ENCODE results near the gene MLKL.

Gene MLKL

DNA sequence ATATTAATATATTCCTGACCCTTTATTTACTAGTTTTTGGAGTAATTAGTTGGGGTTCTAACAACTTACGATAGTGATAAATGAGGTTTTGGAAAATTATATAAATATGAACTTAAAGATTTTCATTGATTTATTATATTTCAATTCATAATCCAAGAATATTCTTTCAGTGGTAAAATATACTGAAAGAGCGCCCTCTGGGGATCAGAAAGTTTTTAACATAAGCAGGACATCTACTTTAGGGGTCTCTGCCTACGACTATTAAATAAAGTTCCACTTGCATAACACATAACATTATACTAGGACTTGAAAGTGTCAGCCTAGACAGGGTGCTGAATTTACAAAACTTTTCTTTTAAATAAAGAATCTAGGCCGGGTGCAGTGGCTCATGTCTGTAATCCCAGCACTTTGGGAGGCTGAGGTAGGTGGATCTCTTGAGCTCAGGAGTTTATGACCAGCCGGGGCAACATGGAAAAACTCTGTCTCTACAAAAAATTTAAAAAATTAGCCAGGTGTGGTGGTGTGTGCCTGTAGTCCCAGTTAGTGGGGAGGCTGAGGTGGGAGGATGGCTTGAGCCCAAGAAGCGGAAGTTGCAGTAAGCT lies 49.6 kb downstream of the MLKL start:
- no peak for DNase-seq (ENCODE audit: low read depth)

DNA sequence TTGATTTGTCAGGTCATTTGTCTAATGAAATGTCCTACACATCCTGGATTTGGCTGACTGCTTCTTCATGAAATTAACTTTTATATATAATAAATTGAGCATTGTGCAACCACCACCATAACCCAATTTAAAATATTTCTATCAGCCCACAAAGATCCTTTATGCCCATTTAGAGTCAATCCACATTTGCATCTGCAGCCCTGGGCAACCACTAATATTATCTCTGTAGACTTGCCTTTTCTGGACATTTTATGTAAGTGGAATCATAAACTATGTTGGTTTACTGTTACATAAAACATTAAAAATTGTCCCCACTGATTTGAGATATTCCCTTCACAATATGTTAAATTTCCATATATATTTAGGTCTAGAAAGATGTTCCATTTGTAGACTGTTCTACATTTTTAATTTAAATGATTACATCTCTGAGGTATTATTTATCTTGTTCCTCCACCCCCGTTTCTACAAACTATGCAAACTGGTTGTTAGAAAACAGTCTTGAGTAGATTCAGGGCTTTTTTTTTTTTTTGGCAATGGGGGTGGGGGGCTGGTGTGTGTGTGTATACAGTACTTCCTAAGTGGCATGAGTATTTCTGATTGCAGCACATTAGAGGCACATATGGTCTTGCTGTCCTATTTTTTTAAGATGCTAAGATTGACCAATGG lies 50.7 kb downstream of the MLKL start:
- DNase-seq (ENCODE audit: low read depth), result no peak

DNA sequence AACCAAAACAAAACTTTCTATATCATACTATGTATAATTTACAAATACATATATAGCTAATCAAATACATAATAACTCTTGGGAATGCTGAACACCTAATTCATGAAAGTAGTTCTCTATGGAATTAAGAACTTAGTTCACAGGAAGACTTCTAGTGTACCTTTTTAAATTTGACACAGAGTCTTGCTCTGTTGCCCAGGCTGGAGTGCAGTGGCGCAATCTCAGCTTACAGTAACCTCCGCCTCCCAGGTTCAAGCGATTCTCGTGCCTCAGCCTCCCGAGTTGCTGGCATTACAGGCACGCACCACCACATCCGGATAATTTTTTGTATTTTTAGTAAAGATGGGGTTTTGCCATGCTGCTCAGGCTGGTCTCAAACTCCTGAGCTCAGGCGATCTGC lies 58.7 kb downstream of the MLKL start:
- DNase-seq (ENCODE audit: low read depth), result no peak

DNA sequence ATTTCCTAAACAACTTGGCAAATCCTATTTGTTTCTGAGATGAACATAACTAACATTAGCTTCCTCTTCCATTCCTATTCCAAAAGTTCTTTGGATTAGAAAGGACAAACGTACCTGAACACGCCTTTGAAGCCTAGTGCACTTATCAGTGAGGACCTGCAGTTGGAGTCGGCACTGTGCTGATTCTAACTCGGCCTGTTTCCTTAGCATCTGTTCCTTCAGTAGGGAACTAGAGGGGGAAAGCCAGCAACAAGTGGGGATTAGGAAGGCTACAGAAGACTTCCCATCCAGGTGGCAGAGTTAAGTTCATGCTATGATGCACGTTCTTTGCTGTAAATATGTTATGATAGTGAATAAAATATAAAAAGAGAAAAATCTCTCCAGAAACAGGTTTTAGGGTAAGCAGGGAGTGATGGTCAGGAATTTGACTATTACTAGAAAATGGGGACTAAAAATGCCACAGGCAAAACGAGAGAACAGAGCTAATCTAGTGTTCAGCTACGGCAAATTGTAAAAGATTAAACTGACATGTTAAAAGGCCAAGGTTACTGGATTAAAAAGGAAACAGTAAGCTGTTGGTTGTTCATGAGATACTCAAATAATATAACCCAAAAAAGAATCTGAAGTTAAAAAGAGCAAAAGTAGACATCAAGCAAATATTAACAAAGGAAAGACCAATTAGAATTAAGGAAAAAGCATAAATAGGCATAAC lies 62.8 kb downstream of the MLKL start:
- no peak for DNase-seq (ENCODE audit: low read depth)

DNA sequence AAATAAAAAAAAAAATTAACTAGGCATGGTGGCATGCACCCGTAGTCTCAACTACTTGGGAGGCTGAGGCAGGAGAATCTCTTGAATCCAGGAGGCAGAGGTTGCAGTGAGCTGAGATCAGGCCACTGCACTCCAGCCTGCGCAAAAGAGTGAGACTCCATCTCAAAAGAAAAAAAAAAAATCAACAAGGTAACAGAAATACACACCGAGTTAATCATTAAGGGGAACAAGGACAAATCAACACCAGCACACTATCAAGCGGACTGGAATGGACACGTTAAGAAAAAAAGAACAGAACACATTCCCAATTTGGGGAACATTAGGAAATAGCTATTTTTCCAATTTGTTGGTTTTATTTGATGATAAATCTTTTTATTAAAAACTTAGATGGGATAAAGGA lies 65.4 kb downstream of the MLKL start:
- DNase-seq (ENCODE audit: low read depth), result no peak

DNA sequence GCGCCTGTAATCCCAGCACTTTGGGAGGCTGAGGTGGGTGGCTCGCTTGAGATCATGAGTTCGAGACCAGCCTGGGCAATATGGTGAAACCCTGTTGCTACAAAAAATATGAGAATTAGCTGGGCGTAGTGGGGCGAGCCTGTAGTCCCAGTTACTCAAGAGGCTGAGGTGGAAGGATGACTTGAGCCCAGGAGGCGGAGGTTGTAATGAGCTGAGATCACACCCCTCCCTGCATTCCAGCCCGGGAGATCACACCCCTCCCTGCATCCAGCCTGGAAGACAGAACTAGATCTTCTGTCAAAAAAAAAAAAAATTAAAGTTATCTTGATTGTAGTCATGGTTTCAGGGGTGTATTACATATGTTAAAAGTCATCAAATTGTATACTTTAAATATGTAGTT lies 67.0 kb downstream of the MLKL start:
- DNase-seq (ENCODE audit: low read depth), result no peak

DNA sequence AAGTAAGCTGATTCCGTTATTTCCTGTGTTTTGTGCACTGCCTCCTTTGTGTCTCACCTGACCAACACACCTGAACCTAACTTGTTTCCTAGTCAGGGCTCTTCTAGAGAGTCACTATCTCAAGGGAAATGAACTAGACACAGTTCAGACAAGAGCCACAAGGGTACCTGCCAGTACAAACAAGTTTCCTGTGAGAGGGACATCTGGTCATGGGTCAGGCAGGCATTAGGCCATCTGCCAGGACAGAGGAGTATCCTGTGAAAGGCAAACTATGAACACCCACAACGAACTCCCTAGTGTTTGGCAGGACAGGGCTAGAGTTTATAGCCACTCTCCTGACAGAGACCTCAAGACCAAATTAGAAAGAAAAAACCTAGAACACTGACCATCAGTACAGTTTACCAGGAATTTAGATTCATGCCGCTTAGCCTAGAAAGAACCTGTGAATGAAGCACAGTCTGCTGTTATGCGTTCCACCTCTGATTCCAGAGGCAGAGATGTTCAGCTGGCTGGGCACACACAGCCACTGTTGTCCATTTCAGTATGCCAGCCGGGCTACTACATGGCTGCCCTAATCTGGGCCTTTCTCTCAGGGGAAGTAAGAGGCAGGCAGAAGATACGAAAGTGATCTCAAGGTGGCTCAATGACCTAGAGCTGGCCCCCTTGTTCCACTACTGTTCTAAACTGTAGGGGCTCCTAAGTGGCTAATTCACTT lies 73.0 kb downstream of the MLKL start:
- no peak for DNase-seq (ENCODE audit: low read depth)

DNA sequence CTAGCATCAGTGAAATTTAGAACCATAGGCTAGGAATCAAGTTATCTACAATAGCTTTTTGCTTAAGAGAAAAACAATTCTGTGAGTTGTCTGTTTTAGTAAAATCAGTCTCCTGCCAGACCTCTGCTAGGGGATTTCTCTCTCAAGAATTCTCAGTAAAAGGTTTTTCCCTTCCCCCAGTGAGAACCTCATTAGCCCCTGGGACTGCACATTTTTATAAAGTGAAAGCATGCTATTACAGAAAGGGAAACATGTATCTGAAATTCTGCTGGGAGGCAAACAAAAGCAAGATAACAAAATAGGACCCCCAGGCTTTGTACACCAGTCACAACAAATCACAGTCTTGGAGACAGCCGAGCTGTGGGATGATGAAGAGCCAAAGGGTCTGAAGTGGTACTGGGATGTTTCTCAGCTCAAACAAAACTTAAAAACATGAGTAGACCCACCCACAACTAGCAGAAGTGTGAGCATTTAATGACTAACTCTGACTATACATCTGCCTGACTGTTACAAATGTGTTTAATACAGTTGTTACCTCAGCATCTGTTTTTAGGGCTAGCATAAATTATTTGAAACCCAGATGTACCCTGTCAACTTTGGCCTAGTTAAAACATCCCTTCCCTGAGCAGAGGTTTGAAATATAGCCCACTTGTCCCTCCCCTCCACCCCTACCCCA lies 73.8 kb downstream of the MLKL start:
- no peak for DNase-seq (ENCODE audit: low read depth)

DNA sequence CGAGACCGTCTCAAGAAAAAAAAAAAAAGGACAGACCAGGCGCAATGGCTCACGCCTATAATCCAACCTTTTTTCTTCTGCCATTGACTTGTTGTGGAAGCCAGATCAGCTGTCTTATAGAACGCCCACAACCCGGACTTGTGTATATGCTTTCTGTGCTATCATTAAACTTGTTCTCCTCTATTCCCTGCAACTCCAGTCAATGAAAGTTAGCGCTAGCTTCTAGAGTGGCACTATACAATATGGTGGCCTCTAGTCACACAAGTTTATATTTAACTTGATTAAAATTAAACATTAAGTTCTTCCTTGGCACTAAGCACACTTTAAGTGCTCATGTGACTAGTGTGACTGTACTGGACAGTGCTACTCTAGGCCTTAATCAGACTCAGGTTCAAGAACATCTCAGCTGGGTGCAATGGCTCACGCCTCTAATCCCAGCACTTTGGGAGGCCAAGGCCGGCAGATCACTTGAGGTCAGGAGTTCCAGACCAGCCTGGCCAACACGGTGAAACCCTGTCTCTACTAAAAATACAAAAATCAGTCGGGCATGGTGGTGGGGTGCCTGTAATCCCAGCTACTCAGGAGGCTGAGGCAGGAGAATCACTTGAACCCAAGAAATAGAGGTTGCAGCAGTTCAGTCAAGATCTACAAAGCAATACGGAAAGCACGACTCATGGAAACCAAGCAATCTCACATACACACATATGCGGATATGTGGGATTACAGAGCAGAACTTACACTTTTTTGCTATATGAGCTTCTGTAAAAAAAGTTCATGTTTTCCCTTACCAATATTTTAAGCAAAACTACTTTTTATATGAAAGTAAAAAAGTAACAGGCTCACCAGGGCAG lies 74.9 kb downstream of the MLKL start:
- DNase-seq (ENCODE audit: low read depth), result no peak

DNA sequence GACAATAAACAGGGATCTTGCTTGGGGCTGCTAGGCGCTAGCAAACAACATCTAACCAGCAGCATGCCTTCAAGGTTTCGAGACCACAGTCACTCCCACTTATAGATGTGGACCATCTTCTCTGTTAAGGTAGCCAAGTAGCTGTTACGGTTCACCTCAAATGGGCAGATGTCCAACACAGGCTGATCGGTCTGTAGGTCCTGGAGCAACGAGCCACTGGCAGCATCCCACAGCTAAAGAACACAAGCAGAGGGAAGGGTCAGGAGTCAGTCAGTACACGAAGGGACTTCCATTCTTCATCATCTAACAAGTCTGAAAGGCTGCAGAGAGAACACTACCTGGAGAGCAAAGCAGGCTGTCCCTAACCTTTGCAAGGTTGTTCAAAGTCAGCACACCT lies 76.8 kb downstream of the MLKL start:
- DNase-seq (ENCODE audit: low read depth), result no peak

DNA sequence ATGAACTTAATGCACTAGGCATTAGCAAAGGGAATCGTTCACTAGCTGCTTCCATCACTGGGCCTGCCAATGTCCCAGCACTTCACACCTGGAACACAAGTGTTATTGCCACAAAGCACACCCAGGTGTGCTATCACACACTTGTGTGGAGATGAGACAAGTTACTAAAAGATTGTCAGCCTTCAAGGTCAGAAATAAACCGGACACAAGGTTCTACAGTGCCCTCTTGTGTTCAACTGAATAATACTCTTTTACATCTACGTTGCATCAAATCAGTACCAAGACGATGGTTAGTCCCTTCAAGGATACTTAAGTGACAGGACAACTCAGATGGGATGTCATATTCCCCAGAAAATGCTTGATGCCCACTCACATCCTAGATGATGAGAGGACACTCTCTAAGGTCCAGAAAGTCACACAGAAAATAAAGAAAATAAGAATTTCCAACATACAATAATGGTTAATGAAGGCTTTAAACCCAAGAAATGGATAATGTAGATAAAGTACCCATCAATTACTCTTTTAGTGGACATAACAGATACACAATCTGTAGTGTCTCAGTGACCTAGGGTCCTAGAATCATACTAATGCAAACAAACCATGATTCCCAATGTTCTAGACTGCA lies 77.3 kb downstream of the MLKL start:
- peak; percentile 45 for DNase-seq (ENCODE audit: low read depth)

DNA sequence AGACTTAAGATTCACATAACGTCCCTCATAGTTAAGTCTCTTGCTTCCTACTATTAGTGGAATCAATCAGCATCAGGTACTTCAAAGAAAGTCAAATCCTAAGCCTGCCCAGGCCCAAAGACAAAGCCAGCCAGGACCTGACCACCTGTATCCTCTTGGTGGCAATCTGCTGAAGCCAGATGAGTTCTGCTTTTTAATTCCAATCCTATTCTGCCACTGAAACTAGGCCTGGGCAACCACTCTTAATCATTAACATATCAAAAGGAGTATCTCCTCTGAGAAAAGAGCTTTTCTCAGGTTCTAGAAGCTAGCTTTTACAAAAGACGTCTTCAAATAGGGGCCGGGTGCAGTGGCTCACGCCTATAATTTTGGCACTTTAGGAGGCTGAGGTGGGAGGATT lies 78.7 kb downstream of the MLKL start:
- no peak for DNase-seq (ENCODE audit: low read depth)
